Lower leg skin (tissue), 3 donors: ENCODE data around the gene ATP7B.

Experiments
- POLR2A ChIP-seq, 2 donors: fragments of 450-650 bp; IDR thresholded peaks; one replicate each; pipeline ENCODE4 v1.6.1; 2016 to 2017; ENCODE audit warnings: antibody characterized with exemption in 2 of 2, mild to moderate bottlenecking in 1 of 2, moderate library complexity in 1 of 2
- TF ChIP-seq, protein P1 (sequence below), 3 donors: fragments of 450-650 bp; IDR thresholded peaks; one replicate each; pipeline ENCODE4 v1.5.1; 2016; ENCODE audit warnings: antibody characterized with exemption in 3 of 3, mild to moderate bottlenecking in 3 of 3, moderate library complexity in 2 of 3

GRCh38 chr13:52002361-52002760 lies 8.9 kb downstream of the ATP7B start:
- TF ChIP-seq, protein P1, sequence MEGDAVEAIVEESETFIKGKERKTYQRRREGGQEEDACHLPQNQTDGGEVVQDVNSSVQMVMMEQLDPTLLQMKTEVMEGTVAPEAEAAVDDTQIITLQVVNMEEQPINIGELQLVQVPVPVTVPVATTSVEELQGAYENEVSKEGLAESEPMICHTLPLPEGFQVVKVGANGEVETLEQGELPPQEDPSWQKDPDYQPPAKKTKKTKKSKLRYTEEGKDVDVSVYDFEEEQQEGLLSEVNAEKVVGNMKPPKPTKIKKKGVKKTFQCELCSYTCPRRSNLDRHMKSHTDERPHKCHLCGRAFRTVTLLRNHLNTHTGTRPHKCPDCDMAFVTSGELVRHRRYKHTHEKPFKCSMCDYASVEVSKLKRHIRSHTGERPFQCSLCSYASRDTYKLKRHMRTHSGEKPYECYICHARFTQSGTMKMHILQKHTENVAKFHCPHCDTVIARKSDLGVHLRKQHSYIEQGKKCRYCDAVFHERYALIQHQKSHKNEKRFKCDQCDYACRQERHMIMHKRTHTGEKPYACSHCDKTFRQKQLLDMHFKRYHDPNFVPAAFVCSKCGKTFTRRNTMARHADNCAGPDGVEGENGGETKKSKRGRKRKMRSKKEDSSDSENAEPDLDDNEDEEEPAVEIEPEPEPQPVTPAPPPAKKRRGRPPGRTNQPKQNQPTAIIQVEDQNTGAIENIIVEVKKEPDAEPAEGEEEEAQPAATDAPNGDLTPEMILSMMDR (IDR thresholded peaks at IDR 0.05): no peak
- no peak for TF ChIP-seq POLR2A (IDR thresholded peaks at IDR 0.05)
